IMR-90 (cell line): Measurements from ENCODE around the gene RPS6KB1.
"Not testable (repeated sequence)": the region's sequence is repeated elsewhere in the genome, so short reads cannot be mapped to it uniquely, and the experiment has no call there.

Source experiments
- CEBPB ChIP-seq: IDR thresholded peaks from 2 replicates; pipeline ENCODE4 v1.6.1; 2012; ENCODE audit warnings: low read depth, low read length, improper control_type of control experiment
- CHD1 ChIP-seq: IDR thresholded peaks from 2 replicates; pipeline ENCODE4 v1.6.1; 2012; ENCODE audit warnings: low read depth, low read length, improper control_type of control experiment
- CTCF ChIP-seq: conservative IDR thresholded peaks from 2 replicates; pipeline ENCODE4 v1.5.1; 2012; ENCODE audit warnings: mild to moderate bottlenecking, low read depth, low read length, improper control_type of control experiment
- ELK1 ChIP-seq: fragments of 150-350 bp; IDR thresholded peaks from 2 replicates; pipeline ENCODE4 v1.6.1; 2016; ENCODE audit warnings: low read depth, mild to moderate bottlenecking, low read length, moderate library complexity, borderline replicate concordance
- MAFK ChIP-seq: IDR thresholded peaks from 2 replicates; pipeline ENCODE4 v1.6.1; 2012; ENCODE audit warnings: low read depth, low read length, improper control_type of control experiment
- MAZ ChIP-seq: IDR thresholded peaks from 2 replicates; pipeline ENCODE4 v1.6.1; 2012; ENCODE audit warnings: low read depth, mild to moderate bottlenecking, low read length, improper control_type of control experiment, moderate library complexity, borderline replicate concordance
- NFE2L2 ChIP-seq: fragments of 150-350 bp; IDR thresholded peaks from 2 replicates; pipeline ENCODE4 v1.6.1; 2016; ENCODE audit warnings: low read depth, mild to moderate bottlenecking, low read length
- POLR2A ChIP-seq: IDR thresholded peaks from 2 replicates; pipeline ENCODE4 v1.6.1; 2012; ENCODE audit warnings: mild to moderate bottlenecking, low read depth, low read length
- RAD21 ChIP-seq: IDR thresholded peaks from 2 replicates; pipeline ENCODE4 v1.6.1; 2012; ENCODE audit warnings: low read length, improper control_type of control experiment
- RCOR1 ChIP-seq: IDR thresholded peaks from 2 replicates; pipeline ENCODE4 v1.6.1; 2012; ENCODE audit warnings: mild to moderate bottlenecking, low read length, improper control_type of control experiment; ENCODE audit not compliant: insufficient replicate concordance
- RFX5 ChIP-seq: IDR thresholded peaks from 2 replicates; pipeline ENCODE4 v1.8.0; 2012; ENCODE audit warnings: low read depth, mild to moderate bottlenecking, low read length, moderate library complexity

DNA sequence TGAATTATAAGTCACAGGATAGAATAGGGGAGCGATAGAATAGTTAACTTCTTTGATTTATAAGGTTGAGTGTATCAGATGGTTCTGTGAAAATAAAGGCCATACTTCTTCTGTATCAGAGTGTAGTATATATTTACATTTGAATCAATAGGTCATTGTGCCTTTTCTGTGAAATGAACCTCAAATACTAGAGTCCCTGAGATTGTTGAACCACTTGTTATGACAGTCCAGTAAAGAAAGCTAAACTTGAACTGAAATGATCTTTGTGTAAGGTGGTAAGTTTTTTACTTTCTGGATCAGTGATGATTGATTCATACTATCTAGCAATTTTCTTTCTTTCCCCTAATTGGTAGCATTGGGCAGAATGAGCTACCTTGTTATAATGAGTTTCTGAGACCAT lies 40.4 kb downstream of the RPS6KB1 start:
- TF ChIP-seq POLR2A, CTCF, MAZ, RAD21, NFE2L2, RCOR1, ELK1, CHD1, RFX5, MAFK, CEBPB: not testable (repeated sequence)
